GM19328 (cell line): ENCODE measurements around the gene RAB5A.
"Not testable (repeated sequence)": the region's sequence is repeated elsewhere in the genome, so short reads cannot be mapped to it uniquely, and the experiment has no call there.

Experiments used
- ATAC-seq: cut with Tn5 transposase; IDR thresholded peaks from one replicate; pipeline ENCODE4 v1.9.1; 2021; ENCODE audit warnings: mild to moderate bottlenecking, moderate library complexity; ENCODE audit not compliant: unreplicated experiment

The RAB5A gene, protein sequence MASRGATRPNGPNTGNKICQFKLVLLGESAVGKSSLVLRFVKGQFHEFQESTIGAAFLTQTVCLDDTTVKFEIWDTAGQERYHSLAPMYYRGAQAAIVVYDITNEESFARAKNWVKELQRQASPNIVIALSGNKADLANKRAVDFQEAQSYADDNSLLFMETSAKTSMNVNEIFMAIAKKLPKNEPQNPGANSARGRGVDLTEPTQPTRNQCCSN

DNA sequence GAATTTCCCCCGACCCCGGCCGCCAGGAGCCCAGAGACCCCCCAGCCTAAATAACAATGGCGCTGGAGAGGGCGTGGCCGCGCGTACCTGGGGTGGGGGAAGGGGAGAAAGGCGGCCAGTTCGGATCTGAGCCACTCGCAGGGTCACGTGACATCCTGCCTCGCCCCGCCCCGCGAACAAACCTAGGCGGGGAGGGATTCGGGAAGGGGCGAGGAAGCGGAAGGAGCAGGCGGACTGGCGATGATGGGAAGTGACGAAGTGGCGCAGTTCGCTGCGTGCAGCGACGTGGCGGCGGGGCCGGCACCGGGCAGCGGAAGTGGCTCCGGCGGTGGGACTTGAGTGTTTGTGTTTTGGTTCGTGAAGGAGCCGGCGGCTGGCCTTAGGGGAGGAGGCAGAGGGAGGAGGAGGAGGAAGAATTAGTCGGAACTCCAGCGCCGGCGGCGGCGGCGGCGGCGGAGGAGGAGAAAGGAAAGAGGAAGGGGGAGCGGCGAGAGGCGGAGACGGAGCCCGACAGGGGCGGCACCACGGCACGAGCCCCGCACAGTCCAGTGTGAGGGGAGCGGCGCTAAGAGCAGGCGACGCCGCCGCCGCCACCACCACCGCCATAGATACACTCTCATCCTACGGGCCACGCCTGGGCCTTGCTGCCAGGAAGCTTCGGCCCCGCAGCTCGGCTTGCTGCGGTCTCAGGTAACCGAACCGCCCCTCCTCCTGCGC lies at the start of gene RAB5A:
Gene RAB5A, plus strand, starts transcription at position 266 of the 717 bp plus-strand sequence. CDS start 3,802 bp downstream, outside the sequence.
- peak; percentile 97 for ATAC-seq

DNA sequence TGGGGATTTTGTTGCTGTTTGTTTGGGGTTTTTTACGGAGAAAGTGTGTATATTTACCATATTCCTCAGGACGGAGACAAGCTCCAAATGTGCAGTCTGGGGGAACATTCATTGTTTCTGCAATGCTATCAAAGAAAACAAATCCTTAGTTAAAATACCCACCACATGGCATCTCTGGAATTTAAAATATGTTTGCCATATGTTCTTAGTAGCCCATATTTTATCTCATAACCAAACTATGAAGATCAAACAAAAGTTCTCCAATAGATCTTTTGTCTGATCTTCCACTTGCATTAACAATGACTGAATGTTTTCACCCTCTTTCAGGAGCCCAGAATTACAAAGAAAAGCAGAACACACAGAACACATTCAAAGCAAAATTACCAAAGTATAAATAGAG lies 48.2 kb upstream of the RAB5A start:
- no peak for ATAC-seq

DNA sequence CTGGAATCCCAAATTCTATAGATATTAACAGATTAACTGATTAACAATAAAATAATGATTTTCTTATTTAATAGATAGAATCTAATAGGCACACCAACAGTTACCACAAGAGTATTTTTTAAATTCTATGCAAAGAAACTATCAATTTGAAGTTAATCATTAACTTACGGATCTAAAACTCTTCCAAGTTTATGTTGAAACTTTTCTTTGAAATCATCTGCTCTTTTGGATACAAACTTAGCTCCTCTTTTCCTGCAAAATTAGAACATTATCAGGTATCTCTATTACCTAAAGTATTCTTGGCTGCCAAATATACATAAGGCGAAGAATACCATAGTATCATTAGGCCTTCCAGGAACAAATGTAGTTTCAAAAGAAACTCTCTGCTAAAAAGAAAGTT lies 47.6 kb upstream of the RAB5A start:
- ATAC-seq = no peak

DNA sequence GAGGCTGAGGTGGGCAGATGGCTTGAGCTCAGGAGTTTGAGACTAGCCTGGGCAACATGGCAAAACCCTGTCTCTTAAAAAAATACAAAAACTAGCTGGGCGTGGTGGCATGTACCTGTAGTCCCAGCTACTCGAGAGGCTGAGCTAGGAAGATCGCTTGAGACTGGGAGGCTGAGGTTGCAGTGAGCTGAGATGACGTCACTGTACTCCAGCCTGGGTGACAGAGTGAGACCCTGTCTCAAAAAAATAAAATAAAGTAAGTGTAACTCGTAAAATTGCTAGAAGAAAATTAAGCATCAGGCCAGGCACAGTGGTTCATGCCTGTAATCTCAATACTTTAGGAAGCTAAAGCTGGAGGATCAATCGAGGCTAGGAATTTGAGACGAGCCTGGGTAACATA lies 47.1 kb upstream of the RAB5A start:
- ATAC-seq = not testable (repeated sequence)

DNA sequence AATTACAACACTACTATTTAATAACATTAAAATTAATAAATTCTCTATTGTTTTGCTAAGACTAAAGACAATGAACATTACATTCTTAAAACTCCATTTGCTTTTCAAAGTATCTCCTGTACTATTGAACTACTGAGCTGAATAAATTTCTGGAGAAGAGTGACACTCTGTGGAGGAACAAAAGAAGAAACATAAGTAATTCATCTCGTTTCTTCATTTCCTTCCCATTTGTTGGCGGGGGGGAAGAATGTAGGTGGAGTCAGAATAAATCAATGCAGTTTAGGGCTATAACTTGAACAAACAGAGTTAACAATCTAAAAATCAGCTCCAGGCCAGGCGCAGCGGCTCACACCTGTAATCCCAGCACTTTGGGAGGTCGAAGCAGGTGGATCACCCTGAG lies 45.6 kb upstream of the RAB5A start:
- ATAC-seq = no peak

DNA sequence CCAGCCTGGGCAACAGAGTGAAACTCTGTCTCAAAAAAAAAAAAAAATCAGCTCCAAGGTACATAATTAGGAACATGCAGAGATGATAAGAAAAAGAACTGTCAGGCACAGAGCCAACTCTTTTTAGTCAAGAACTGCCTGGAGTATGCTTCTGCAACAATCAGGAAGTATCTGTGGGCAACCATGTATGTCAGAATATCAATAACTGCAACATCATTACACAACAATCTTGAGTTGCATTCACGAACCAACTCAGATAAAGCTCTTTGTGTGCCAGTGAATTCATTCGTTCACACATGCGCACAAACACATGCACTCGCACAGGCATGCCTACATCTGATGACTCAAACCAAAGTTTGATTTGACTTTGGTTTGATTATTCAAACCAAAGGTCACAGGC lies 45.0 kb upstream of the RAB5A start:
- no peak for ATAC-seq

DNA sequence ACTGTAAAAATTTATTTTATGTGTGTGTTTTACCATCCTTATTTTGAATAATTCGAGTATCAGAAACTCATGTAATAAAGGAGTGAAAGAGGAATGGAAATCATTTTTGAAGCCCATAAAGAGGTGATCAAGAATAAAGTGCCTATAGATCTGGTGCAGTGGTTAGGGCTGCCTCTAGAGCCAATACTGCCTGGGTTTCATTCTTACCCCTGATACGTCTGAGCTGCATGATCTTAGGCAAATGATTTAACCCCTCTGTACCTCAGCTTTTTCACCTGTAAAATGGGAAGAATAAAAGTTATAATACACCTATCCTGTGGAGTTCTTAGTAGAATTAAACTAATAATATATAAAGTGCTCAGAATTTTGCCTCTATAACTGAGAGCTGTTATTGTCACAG lies 43.2 kb upstream of the RAB5A start:
- ATAC-seq = no peak

DNA sequence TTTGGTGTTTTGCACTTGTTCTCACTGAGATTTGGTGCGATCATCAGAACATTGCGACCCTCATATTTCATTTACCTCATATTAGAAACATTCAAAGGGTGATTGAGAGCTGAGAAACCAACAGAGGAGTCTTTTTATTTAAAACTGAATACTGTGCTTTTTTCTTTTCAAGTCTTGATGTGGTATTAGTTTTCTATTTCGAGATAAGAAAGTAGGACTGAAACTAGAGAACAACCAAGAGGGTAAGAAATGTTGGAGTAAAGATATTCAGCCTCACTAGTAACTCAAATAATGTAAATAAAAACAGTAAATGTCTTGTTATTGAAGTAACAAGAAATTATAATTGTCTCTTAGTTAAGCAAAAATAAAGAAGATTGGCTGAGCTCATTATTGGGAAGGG lies 39.4 kb upstream of the RAB5A start:
- no peak for ATAC-seq

DNA sequence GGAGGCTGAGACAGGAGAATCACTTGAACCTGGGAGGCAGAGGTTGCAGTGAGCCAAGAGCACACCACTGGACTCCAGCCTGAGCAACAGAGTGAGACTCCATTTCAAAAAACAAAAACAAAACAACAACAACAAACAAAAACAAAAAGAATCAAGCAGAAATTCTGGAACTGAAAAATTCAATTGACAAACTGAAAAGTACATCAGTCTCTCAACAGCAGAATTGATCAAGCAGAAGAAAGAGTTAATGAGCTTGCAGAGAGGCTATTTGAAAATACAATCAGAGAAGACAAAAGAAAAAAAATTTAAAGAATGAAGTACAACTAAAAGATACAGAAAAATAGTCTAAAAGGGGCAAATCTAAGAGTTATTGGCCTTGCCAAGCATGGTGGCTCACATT lies 35.4 kb upstream of the RAB5A start:
- no peak for ATAC-seq

DNA sequence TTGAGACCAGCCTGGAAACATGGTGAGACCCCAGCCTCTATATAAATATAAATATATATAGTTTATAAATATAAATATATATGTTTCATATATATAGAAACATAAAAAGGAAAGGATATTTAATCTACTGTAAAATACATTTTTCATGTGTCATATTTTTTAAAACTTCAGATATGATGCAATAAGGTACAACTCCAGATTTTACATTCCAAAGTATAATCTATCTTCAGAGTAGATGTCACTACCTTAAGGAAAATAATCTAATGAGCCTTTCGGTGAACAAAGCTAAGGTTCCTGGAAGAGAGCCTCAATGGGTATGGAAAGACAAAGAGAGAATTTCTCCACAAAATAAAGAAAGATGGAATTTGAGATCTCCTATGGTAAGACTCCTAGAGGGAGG lies 29.7 kb upstream of the RAB5A start:
- ATAC-seq = no peak

DNA sequence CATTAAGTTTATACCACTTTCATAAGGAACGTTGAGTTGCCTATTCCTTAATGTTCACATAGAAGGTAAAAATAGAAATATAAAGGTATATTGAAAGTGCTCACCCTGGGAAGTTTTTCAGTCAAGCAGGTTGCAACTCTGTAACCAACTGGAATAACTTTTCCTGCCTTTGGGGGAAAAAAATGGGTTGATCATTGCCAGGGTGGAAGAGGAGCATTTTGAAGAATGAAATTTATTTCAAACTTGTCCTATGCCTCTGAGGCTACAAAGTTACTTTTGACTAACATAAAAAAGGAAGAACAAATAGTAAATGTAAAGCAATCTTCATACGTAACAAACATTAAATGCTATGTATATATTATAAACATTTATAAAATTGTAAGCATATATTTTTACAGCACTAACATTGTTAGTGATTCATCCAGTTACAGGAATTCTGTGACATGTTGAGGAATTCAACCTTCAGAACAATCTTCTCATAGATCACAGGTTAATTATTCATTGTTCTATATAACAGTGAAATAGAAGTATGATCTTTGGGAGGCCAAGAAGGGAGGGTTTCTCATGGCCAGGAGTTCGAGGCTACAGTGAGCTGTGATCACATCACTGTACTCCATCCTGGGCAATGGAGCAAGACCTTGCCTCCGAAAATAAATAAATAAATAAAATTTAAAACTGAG lies 26.4 kb upstream of the RAB5A start:
- ATAC-seq = no peak

DNA sequence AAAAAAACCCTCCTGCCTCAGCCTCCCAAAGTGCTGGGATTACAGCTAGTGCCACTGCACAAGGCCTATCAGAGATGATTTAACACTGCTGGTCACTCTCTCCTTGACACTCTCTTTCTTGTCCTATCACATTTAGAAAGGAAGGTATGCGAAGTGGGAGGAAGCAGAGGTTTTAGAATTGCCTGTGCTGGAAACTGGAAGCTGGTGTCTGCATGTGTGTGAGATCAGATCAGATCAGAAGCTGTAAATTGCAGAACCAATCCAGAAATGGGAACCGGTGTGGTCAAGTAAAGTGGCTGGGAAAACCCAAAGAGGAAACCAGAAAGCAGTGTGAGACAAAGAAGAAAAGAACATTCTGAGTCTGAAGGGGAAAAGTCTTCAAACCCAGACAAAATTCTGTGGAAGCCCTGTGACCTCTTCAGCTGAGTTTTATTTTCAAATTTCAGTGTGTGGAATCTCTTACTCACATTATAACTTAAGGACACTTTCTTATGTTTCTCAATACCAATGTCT lies 15.7 kb upstream of the RAB5A start:
- peak; percentile 84 for ATAC-seq

DNA sequence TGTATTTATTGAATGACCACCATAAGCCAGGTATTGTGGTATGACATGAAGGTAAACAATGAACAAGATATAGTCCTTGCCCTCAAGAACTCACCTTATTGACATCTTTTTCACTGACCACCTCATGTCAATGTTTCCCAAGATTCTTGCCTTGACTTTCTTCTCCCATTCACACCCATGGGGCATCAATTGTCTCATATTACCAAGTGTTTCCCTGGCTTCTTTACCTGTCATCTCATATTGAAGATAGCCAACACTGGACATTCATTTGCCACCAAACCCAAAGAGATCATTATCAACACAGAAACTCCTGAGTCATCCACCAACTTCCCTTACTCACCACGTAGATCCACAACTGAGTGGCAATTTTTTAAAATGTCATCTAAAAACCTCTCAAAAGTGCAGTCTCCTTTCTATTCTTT lies 15.1 kb upstream of the RAB5A start:
- no peak for ATAC-seq

DNA sequence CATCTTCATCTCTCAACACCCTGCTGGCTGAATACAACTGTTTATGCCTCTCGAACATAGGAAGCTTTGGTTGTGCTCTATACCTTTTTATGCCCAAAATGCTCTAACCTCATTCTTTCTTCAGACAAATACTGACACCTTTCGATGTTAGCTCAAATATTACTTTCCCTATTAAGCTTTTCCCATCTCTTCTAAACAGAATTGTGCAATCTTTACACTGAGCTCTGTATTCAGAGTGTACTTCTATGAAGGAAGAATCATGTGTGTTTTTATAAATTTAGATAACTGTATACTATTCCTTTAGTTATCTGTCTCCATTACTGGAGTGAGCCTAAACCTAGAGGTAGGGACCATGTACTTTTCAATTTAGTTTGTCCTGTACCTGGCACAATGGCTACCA lies 14.5 kb upstream of the RAB5A start:
- ATAC-seq = no peak

DNA sequence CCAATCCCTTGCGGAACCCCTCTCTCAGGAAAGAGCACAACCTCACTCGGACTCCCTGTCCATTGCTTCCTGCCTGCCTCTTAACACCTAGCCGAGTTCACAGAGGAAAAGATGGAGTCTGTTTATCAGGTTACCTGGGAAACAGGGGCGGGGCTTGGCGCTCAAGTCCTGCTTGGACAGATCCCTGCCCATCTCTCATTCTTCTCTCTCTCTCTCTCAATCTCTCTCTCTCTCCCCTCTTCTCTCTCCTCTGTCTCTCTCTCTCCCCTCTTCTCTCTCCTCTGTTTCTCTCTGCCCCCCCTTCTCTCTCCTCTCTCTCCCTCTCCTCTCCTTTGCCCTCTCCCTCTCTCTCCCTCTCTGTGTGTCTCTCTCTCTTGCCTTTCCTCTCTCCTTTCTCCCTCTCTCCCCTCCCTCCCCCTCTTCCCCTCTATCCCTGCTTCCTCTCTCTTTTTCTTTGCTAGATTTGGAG lies 12.8 kb upstream of the RAB5A start, which contains the start of gene EFHB:
Gene EFHB, minus strand, starts transcription at position 120 of the 469 bp plus-strand sequence. CDS start 199 bp downstream, outside the sequence.
- ATAC-seq = no peak

DNA sequence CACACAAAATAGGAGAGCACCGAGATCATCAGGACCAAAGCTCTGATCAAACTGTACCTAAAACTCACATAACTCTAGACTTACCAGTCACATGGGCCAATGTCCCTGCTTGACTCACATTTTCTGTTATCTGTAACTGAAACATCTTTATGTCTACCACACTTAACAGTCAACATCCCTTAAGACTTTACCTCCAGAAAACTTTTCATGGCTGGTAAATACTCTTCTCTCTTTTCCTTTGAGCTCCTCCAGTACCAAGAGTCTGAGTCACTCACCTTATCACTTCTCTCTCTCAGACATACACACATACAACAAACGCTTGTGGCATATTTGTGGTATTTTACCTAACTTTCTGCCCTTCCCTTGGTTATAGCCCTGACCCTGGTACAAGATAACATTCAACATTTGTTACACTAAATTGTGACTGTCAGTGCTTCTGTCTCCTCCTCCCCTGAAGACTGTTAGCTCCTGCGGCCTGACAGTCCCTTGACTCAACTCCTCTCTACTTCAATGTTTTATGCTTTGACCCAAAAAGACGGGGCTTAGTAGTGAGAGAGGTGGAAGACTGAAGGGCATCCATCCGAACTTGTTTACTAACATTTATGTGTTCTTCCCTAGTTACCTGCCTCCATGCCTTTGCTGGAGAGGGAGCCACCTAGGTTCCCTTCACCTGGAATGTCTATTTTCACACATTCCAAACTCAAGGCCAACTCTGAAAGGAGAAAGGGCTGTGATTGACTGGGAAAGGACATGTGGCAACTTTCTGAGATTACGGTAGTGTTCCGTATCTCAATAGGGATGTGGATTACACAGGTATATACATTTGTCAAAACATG lies 9.2 kb upstream of the RAB5A start:
- no peak for ATAC-seq

DNA sequence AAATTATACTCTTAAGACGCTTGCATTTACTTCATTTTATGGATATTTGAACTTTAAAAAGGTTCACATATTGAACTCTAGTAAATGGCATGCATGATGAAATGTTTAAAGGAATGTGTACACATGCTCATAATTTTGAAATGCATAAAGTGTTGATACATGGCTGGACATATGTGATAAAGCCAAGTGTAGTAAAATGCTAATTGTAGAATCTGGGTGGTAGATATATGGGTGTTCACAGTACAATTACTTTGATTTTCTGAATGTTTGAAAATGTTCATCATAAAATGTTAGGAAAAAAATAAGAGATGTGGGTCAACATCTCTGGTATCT lies 8.6 kb upstream of the RAB5A start:
- no peak for ATAC-seq

DNA sequence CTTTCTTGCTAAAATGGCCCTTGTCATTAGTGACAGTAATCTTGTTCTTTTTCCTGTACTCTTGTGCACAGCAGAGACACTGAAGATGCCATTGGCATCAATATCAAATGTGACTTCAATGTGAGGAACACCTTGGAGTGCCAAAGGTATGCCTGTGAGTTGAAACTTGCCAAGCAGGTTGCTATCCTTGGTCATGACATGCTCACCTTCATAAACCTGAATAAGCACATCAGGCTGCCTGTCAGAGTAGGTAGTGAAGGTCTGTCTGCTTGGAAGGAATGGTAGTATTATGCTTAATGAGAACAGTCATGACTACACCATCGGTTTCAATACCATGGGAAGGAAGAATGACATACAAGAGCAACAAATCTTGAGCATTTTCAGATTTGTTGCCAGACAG lies 6.3 kb upstream of the RAB5A start:
- no peak for ATAC-seq

DNA sequence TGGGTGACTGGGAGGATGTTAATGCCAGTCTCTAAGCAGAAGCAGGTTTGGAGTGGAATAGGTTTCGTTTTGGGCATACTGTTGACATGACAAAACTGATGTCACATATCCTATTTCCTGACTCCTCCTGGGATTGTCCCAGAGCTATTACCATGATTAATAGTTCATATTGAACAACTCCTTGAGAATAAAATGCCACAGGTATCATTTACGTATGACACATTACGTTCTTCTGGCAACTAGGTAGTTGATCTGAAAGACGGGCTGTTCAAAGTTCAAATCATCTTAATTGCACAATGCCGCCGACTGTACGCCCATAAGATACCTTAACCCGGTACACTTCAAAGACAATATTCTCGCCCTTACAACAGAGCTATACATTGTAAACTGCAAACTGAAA lies 1.4 kb upstream of the RAB5A start:
- no peak for ATAC-seq

DNA sequence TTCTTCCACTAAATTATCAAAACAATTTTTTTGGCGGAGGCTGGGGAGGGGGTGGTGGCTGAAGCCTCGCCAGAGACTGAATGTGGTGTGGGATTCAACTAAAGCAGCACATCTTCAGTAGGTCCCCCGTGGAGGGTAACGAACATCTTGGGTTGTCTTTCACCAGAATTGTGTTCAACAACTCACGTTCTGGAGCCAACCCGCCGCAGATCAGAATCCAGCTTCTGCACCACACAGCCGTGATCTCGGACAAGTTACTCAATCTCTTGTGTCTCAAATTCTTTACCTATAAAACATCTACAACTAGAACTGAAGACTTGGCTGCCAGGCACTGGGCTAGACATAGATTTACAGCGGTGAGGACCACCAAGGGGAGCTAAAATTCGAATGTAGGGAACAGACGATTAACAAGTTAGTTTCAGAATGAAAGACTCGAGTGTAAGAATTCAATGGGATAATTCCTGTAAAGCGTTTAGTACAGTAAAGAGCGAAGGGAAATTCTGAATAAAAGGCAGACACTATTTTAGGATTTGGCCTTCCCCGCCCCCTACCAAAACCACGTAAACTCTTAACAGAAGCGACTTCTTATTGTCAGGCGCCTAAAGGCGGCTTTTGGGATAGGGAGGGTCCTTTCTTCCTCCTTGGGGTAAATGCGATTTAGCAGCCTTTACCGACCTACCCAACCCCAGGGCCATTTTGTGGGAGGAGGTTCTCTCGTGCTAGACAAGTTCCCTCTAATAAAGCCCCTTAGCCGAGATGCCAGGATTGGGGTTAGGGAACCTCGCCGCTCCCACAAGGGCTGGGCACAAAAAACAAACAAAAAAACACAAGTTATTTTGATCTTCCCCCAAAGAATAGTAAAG lies 697 bp upstream of the RAB5A start:
- no peak for ATAC-seq
